ENCODE data around the gene HOTAIR. TPM values are rescaled to one million over a fixed set of nuclear protein-coding genes. Genes with fewer than 3 reads are reported as not detected.
A peak's percentile ranks its signal among the peaks of the same experiment; 100 is the strongest.

HOTAIR gene
- polyA plus RNA-seq, 2 donors, result not detected

DNA sequence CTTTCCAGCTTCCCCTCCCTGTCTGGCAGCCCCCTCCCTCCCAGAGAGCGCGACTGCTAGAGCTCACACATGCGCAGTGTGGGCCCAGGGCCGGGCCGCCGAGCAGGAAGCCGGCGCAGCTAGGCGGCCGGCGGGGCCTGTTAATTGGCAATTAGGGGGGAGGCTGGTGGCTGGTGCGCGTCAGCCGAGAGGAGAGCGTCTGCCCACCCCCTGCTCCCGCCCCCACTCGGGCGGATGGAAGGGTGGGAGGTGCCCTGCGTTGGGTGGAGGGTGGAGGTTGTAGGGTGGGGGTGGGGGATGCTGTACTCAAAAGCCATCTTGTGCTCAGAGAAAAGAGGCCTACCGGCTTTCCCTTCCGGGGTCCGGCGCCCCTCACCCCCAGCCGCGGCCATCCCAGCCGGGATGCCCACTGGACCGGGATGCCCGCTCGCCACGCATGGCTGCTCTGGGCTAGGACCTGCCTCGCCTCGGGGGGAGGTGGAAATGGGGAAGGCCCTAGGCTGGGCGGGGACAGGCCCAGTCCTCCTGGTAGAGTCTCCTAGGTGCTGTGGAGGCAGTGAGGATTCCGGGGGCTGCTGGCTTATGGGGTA lies 43.2 kb upstream of the HOTAIR start:
- peak overlapping the region; percentile 51 to 64 for H3K4me3 ChIP-seq (ENCODE audit: low read depth in 1 of 2, low read length in 2 of 2)
- H3K9me3 ChIP-seq (ENCODE audit: control insufficient read depth in 2 of 2, insufficient read depth in 1 of 2, low read depth in 1 of 2, low read length in 1 of 2), result no peaks in the 10 kb centered on the region
- H3K36me3 ChIP-seq (ENCODE audit: control insufficient read depth in 2 of 2, insufficient read depth in 2 of 2, low read length in 1 of 2), result no peaks in the 10 kb centered on the region
- WGBS, 2 donors, result 6 to 9% methylated on average over 31 to 34 of the region's 34 CpGs
- H3K27ac ChIP-seq (ENCODE audit: low read depth in 2 of 2, low read length in 1 of 2), result peak overlapping the region; percentile 21 to 27
- H3K27me3 ChIP-seq (ENCODE audit: control insufficient read depth in 1 of 2, insufficient read depth in 2 of 2, low read length in 2 of 2), result peaks cover 0 to 5% of the 10 kb centered on the region in 2 donors
- peaks cover 3 to 9% of the 10 kb centered on the region in 2 donors for H3K4me1 ChIP-seq (ENCODE audit: control insufficient read depth in 2 of 2, insufficient read depth in 2 of 2, low read length in 1 of 2)

DNA sequence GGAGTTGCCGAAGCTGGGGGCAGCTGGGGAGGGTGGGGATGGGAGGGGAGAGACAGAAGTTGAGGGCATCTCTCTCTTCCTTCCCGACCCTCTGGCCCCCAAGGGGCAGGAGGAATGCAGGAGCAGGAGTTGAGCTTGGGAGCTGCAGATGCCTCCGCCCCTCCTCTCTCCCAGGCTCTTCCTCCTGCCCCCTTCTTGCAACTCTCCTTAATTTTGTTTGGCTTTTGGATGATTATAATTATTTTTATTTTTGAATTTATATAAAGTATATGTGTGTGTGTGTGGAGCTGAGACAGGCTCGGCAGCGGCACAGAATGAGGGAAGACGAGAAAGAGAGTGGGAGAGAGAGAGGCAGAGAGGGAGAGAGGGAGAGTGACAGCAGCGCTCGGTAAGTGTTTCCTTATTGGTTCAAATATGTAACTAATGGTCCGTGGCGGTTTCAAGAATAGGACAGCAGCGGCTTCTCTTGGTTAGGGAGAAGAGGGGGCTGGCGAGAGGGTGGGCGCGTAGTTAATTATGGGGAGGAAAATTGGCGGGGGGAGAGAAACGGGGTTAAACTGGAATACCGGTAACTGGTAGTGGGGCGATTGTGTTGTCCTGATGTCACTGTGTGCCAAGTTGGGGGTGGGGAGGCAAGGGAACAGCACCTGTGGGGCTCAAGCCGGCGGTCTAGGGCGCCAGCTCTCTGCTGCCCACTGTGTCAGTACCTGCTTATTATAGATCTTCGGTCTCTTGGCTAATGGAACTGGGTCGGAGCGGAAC lies 42.5 kb upstream of the HOTAIR start:
- H3K36me3 ChIP-seq (ENCODE audit: control insufficient read depth in 2 of 2, insufficient read depth in 2 of 2, low read length in 1 of 2), result no peaks in the 10 kb centered on the region
- no peaks in the 10 kb centered on the region for H3K9me3 ChIP-seq (ENCODE audit: control insufficient read depth in 2 of 2, insufficient read depth in 1 of 2, low read depth in 1 of 2, low read length in 1 of 2)
- peak overlapping the region in 1 of 2 donors; percentile 21 for H3K27ac ChIP-seq (ENCODE audit: low read depth in 2 of 2, low read length in 1 of 2)
- H3K4me1 ChIP-seq (ENCODE audit: control insufficient read depth in 2 of 2, insufficient read depth in 2 of 2, low read length in 1 of 2), result peaks cover 3 to 9% of the 10 kb centered on the region in 2 donors
- H3K27me3 ChIP-seq (ENCODE audit: control insufficient read depth in 1 of 2, insufficient read depth in 2 of 2, low read length in 2 of 2), result peaks cover 0 to 9% of the 10 kb centered on the region in 2 donors
- peak overlapping the region; percentile 51 to 64 for H3K4me3 ChIP-seq (ENCODE audit: low read depth in 1 of 2, low read length in 2 of 2)
- 4 to 5% methylated on average over 23 to 24 of the region's 24 CpGs for WGBS, 2 donors

DNA sequence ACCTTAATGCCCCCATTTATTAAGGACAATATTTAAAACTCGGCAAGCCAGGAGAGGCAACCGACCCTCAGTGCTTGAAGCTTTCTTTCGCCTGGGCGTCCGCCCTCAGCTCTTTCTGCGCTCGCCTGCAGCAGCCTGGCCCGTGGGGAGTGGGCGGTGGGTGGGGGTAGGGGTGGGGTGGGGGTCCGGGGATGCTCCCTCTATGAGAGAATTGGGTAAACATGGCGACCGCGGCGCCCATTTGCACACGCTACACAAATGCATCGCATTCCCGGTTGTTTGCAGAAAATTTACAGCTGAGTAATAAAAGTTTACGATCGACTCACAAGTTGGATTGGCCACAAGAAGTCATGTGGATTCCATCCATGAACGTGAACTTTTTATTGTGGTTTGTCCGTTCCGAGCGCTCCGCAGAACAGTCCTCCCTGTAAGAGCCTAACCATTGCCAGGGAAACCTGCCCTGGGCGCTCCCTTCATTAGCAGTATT lies 41.8 kb upstream of the HOTAIR start:
- no peaks in the 10 kb centered on the region for H3K36me3 ChIP-seq (ENCODE audit: control insufficient read depth in 2 of 2, insufficient read depth in 2 of 2, low read length in 1 of 2)
- peaks cover 3 to 9% of the 10 kb centered on the region in 2 donors for H3K4me1 ChIP-seq (ENCODE audit: control insufficient read depth in 2 of 2, insufficient read depth in 2 of 2, low read length in 1 of 2)
- WGBS, 2 donors, result 6 to 7% methylated on average over 25 of the region's 25 CpGs
- H3K27ac ChIP-seq (ENCODE audit: low read depth in 2 of 2, low read length in 1 of 2), result no peak overlapping the region
- no peaks in the 10 kb centered on the region for H3K9me3 ChIP-seq (ENCODE audit: control insufficient read depth in 2 of 2, insufficient read depth in 1 of 2, low read depth in 1 of 2, low read length in 1 of 2)
- peaks cover 0 to 9% of the 10 kb centered on the region in 2 donors for H3K27me3 ChIP-seq (ENCODE audit: control insufficient read depth in 1 of 2, insufficient read depth in 2 of 2, low read length in 2 of 2)
- H3K4me3 ChIP-seq (ENCODE audit: low read depth in 1 of 2, low read length in 2 of 2), result peak overlapping the region in 1 of 2 donors; percentile 64

DNA sequence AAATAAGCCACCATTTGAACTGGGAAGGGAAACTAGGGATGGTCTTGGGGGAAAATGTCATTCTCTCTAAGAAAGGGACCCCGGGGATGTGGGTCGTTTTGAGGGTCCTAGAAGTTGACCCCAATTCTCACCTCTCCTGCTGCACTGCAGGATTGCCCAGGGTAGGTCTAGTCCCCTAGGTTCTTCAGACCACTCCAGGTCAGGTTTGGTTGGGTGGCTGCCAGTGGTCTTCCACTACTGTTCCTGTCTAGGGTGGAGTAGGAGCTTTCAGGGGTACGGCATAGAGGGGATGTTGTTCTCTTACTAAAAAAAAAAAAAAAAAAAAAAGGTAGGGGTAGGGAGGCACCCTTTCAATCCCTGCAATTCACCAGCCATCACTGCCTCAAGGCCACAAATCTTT lies 41.3 kb upstream of the HOTAIR start:
- H3K27ac ChIP-seq (ENCODE audit: low read depth in 2 of 2, low read length in 1 of 2), result no peak overlapping the region
- no peaks in the 10 kb centered on the region for H3K9me3 ChIP-seq (ENCODE audit: control insufficient read depth in 2 of 2, insufficient read depth in 1 of 2, low read depth in 1 of 2, low read length in 1 of 2)
- H3K36me3 ChIP-seq (ENCODE audit: control insufficient read depth in 2 of 2, insufficient read depth in 2 of 2, low read length in 1 of 2), result no peaks in the 10 kb centered on the region
- H3K4me1 ChIP-seq (ENCODE audit: control insufficient read depth in 2 of 2, insufficient read depth in 2 of 2, low read length in 1 of 2), result peaks cover 3 to 9% of the 10 kb centered on the region in 2 donors
- 10 to 27% methylated on average over 3 of the region's 3 CpGs for WGBS, 2 donors
- H3K4me3 ChIP-seq (ENCODE audit: low read depth in 1 of 2, low read length in 2 of 2), result peak overlapping the region in 1 of 2 donors; percentile 64
- peaks cover 0 to 9% of the 10 kb centered on the region in 2 donors for H3K27me3 ChIP-seq (ENCODE audit: control insufficient read depth in 1 of 2, insufficient read depth in 2 of 2, low read length in 2 of 2)

DNA sequence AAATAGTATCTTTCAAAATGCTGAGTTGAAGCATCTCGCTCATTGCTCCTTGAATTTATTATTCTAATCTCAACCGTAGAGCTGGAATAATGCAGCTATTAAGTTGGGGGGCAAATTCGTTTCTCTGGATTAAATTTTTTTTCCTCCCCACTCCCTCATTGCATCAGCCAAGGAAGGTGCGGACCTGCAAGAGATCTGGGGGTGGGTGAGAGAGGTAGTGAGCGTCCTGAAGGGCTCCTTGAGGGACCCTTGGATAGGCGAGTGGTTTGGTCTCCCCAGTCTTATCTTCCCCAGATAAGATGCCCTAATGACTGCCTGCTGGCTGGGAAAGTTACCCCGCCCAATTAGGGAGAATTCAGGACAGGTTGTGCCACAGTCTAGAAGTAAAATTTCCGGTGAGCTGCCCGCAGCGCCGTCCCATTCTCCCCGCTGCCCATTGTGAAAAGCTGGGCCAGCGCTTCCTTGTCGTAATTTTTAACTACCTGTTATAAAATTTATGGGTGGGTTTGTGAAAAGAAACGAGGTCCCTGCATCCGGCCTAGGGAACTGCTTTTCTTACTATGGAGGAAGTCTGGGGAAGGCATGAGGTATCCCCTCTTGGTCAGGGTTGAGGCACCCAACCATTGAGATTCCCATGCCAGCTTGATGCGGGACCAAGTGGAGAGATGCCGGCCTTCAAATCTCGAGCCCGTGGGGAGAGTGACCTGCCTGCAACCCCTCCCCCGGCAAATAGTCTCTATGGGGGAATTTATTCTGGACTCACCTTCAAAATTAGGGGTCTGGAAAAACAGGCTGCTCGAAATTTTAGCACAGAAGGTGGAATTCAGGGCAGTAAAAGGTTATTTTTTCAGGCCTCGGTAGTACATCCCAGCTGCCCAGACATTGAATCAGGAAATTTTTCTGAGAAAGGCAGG lies 40.5 kb upstream of the HOTAIR start:
- no peaks in the 10 kb centered on the region for H3K36me3 ChIP-seq (ENCODE audit: control insufficient read depth in 2 of 2, insufficient read depth in 2 of 2, low read length in 1 of 2)
- peaks cover 0 to 16% of the 10 kb centered on the region in 2 donors for H3K27me3 ChIP-seq (ENCODE audit: control insufficient read depth in 1 of 2, insufficient read depth in 2 of 2, low read length in 2 of 2)
- no peaks in the 10 kb centered on the region for H3K9me3 ChIP-seq (ENCODE audit: control insufficient read depth in 2 of 2, insufficient read depth in 1 of 2, low read depth in 1 of 2, low read length in 1 of 2)
- H3K4me1 ChIP-seq (ENCODE audit: control insufficient read depth in 2 of 2, insufficient read depth in 2 of 2, low read length in 1 of 2), result peaks cover 3 to 9% of the 10 kb centered on the region in 2 donors
- 19 to 38% methylated on average over 23 of the region's 23 CpGs for WGBS, 2 donors
- no peak overlapping the region for H3K27ac ChIP-seq (ENCODE audit: low read depth in 2 of 2, low read length in 1 of 2)
- no peak overlapping the region for H3K4me3 ChIP-seq (ENCODE audit: low read depth in 1 of 2, low read length in 2 of 2)

DNA sequence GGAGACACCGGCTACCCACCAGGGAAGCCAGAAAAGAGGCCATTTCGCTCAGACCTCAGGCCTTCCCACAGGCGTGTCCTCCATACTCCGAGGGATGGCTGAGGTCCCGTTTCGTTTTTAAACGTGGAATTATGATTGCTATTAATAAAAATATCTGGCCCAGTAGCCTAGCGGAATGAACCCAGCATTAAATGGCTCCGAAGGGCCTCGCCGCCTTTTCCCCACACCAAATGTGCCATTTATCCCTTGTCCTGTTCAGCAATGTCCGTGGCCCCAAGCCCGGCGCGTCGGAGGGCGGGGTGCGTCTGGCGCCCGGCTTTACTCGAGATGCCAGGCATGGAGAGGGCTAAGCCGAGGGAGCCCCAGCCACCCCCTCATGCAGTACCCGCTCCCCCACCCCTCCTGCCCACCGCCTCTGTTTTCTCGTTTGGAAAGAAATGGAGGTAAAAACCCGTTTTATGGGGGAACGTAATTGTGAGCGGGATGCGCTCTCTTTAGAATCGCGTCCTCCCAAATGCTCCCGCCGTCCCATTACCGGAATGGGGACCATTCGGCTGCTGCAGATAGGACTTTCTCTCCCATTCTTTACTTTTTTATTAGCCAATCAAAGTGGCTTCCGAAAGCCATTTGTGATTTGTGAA lies 39.7 kb upstream of the HOTAIR start:
- Histone ChIP-seq H3K27ac (ENCODE audit: low read depth in 2 of 2, low read length in 1 of 2) (no peak overlapping the region), H3K27me3 (ENCODE audit: control insufficient read depth in 1 of 2, insufficient read depth in 2 of 2, low read length in 2 of 2) (peaks cover 0 to 23% of the 10 kb centered on the region in 2 donors), H3K36me3 (ENCODE audit: control insufficient read depth in 2 of 2, insufficient read depth in 2 of 2, low read length in 1 of 2) (no peaks in the 10 kb centered on the region), H3K4me1 (ENCODE audit: control insufficient read depth in 2 of 2, insufficient read depth in 2 of 2, low read length in 1 of 2) (peaks cover 3 to 9% of the 10 kb centered on the region in 2 donors), H3K9me3 (ENCODE audit: control insufficient read depth in 2 of 2, insufficient read depth in 1 of 2, low read depth in 1 of 2, low read length in 1 of 2) (no peaks in the 10 kb centered on the region), H3K4me3 (ENCODE audit: low read depth in 1 of 2, low read length in 2 of 2) (no peak overlapping the region)
- 14 to 23% methylated on average over 36 of the region's 36 CpGs for WGBS, 2 donors

DNA sequence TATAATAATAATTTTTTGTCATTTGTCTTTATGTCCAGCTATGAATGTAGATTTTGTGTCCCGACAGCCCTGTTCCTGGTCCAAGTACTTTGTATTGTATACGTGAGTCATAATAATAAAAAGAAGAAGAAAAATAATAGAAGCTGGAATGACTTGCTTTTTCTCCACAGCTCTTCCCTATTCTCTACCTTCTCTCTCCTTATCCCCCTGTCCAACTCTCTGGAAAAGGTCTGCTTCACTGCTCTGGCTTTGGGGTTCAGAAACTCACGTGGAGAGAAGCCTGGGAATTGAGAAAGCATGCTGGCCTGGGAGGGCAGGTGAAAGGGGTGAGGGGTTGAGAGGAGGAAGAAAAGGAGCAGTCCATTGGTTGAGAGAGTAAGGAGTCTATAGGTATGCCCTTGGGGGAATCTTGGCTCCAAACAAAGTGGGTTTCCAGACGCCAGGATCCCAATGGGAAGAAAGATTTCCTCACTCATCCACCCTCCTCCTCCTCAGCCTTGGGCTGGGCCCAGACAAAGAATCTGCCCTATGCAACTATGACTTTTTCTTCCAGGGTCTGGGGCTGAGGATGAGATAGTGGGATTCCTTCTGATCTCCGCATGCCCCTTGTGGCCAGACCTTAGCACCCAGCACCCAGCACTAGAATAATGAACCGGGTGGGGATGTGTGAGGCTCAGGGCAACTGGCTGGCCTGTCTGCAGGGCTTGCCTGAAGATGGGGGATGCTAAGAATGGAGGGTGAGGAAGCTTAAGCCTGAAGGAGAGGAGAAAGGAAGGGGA lies 38.1 kb upstream of the HOTAIR start:
- H3K27me3 ChIP-seq (ENCODE audit: control insufficient read depth in 1 of 2, insufficient read depth in 2 of 2, low read length in 2 of 2), result peaks cover 0 to 26% of the 10 kb centered on the region in 2 donors
- no peak overlapping the region for H3K27ac ChIP-seq (ENCODE audit: low read depth in 2 of 2, low read length in 1 of 2)
- peaks cover 0 to 5% of the 10 kb centered on the region in 2 donors for H3K4me1 ChIP-seq (ENCODE audit: control insufficient read depth in 2 of 2, insufficient read depth in 2 of 2, low read length in 1 of 2)
- no peaks in the 10 kb centered on the region for H3K9me3 ChIP-seq (ENCODE audit: control insufficient read depth in 2 of 2, insufficient read depth in 1 of 2, low read depth in 1 of 2, low read length in 1 of 2)
- WGBS, 2 donors, result 37 to 47% methylated on average over 6 of the region's 6 CpGs
- H3K4me3 ChIP-seq (ENCODE audit: low read depth in 1 of 2, low read length in 2 of 2), result no peak overlapping the region
- H3K36me3 ChIP-seq (ENCODE audit: control insufficient read depth in 2 of 2, insufficient read depth in 2 of 2, low read length in 1 of 2), result no peaks in the 10 kb centered on the region

DNA sequence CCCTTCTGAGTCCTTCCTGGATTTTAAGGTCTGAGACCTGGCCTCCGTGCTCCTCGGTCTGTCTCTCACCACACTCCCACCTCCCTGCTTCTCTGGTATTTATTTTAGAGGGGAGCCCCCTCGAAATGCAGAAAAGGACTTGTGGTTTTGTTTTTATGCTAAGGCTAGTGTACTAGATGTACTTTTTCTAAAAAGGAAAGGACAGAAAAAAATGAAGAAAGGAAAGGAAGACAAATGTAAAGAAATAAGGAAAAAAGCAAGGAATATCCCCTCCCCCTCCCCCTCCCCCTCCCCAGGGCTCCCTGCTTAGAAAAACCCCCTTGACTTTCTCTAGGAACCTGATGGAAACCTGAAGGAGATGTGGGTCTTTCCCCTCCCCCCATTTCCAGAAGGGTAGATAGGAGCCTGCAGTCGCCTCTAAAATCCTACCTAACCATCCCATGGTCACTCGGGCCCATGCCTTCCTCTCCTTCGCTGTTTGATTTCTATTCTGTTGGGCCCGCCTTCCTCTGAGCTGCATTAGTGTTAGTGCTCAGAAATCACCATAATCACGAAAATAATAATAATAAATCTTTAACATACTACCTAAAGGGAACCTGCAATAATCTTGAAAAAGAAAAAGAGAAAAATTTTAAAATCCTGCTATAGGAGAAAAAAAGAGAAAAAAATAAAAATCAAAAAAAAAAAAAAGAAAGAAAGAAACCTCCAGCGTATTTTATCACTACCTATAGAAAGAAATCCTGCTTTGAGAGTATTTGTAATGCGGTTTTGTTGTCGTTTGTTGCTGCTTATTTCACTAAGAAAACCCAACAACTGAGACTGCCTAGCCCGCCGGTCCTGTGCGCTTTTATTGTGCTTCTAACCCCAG lies 37.1 kb upstream of the HOTAIR start:
- 45 to 53% methylated on average over 14 of the region's 14 CpGs for WGBS, 2 donors
- no peaks in the 10 kb centered on the region for H3K9me3 ChIP-seq (ENCODE audit: control insufficient read depth in 2 of 2, insufficient read depth in 1 of 2, low read depth in 1 of 2, low read length in 1 of 2)
- H3K27ac ChIP-seq (ENCODE audit: low read depth in 2 of 2, low read length in 1 of 2), result no peak overlapping the region
- H3K36me3 ChIP-seq (ENCODE audit: control insufficient read depth in 2 of 2, insufficient read depth in 2 of 2, low read length in 1 of 2), result no peaks in the 10 kb centered on the region
- H3K4me1 ChIP-seq (ENCODE audit: control insufficient read depth in 2 of 2, insufficient read depth in 2 of 2, low read length in 1 of 2), result peaks cover 0 to 5% of the 10 kb centered on the region in 2 donors
- H3K27me3 ChIP-seq (ENCODE audit: control insufficient read depth in 1 of 2, insufficient read depth in 2 of 2, low read length in 2 of 2), result peaks cover 0 to 30% of the 10 kb centered on the region in 2 donors
- H3K4me3 ChIP-seq (ENCODE audit: low read depth in 1 of 2, low read length in 2 of 2), result no peak overlapping the region

Data from esophagus (tissue), 2 donors.